Measurements from ENCODE around the gene WDFY2. TPM values are rescaled to one million over a fixed set of nuclear protein-coding genes. Genes with fewer than 3 reads are reported as not detected.
A peak's percentile ranks its signal among the peaks of the same experiment; 100 is the strongest.

The WDFY2 gene, protein sequence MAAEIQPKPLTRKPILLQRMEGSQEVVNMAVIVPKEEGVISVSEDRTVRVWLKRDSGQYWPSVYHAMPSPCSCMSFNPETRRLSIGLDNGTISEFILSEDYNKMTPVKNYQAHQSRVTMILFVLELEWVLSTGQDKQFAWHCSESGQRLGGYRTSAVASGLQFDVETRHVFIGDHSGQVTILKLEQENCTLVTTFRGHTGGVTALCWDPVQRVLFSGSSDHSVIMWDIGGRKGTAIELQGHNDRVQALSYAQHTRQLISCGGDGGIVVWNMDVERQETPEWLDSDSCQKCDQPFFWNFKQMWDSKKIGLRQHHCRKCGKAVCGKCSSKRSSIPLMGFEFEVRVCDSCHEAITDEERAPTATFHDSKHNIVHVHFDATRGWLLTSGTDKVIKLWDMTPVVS
- 29.0 and 31.1 TPM in 2 replicates for total RNA-seq (2021; fragmentation: NEBNext Ultra II Directional; extraction: Animal tissue kit (Norgen Biotek cat#: 25700))
- polyA plus RNA-seq (2011; rRNA removed): 13.5 and 13.9 TPM in 2 replicates
- 18.9 TPM for polyA plus RNA-seq (2011; cell fraction: cytosol; rRNA removed)
- 36.9 TPM for polyA plus RNA-seq (2011; cell fraction: nucleus; rRNA removed)
- 16.2 to 20.8 TPM (median 18.3 TPM) in 4 replicates for polyA plus RNA-seq (2012, experiment 1 of 2)
- 5.1 TPM for polyA plus RNA-seq (2012, experiment 2 of 2)
- 15.5 TPM for polyA plus RNA-seq (2013, experiment 1 of 2)
- polyA plus RNA-seq (2013, experiment 2 of 2): 14.5 TPM
- 38.2 and 40.9 TPM in 2 replicates for polyA minus RNA-seq (2011; rRNA and poly(A)+ RNA removed)
- 16.6 TPM for polyA minus RNA-seq (2011; cell fraction: cytosol; rRNA and poly(A)+ RNA removed)
- polyA minus RNA-seq (2011; cell fraction: nucleus; rRNA and poly(A)+ RNA removed): 60.5 TPM
- long read RNA-seq, experiment 1, full-length matches to known transcripts: 8 of 35 reads
- long read RNA-seq, experiment 1, partial matches to known transcripts: 6 of 35 reads
- long read RNA-seq, experiment 1, other reads (novel, unspliced or antisense): 21 of 35 reads
- long read RNA-seq, experiment 2, partial matches to known transcripts: 1 of 8 reads
- long read RNA-seq, experiment 2, other reads (novel, unspliced or antisense): 6 of 8 reads

DNA sequence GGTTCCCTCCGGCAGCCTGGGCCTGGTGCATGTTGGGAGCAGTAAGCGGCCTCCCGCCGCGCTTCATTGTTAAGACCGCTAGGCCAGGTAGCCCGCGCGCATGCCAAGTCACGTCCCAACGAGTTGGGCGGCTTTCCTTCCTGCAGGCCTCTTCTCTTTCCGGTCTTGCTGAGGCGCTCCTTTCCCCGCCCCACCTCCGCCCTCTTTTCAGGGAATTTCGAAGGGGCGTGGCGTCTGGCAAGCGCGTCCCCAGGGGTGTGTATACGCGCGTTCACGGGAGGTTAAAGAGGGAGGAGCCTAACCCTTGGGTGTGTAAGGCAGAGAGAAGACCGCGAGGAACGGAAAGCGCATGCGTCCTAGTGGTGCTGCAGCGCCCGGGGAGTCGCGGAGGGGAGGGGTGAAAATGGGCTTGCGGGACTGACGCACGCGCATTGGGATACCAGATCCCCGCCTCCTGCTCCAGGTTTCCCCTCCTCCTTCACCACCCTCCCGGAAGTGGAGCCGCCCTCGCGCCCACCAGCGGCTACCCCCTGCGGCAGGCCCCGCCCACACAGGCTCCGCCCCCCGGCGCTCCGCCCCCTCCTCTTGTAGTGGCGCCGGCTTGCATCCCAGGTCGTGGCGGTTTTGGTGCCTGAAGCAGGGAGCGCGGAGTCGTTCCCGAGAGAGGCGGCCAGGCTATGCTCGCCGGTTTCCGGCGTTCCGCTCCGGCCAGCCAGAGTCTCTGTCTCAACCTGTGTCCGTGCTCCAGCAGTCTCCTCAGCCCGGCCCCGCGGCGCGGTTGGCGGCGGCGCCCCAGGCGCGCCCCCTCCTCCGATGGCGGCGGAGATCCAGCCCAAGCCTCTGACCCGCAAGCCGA is at the start of gene WDFY2:
Gene WDFY2 (plus strand): TSS at position 588 of the 856 bp plus-strand sequence. CDS start 226 bp downstream, at position 814.
- H4K91ac ChIP-seq (replicated peaks; ENCODE audit: insufficient read length, low read length): no peak within 1 kb of the TSS
- peaks cover 9 to 42% of the 10 kb centered on the region in 2 experiments; a peak in 3 of 4 replicates for H3K79me2 ChIP-seq (ENCODE audit: control insufficient read depth in 1 of 2, insufficient read depth in 2 of 2, low read length in 2 of 2)
- ChIA-PET CTCF (ENCODE audit: partially characterized antibody) (no interaction called here), POLR2A (ENCODE audit: partially characterized antibody) (interaction anchor here (0.8 to 3.1 kb wide), 7 partner anchors 13 to 183 kb away, joined by 3 to 30 read pairs (median 4); partner anchors contain the start of gene INTS6)
- peak within 1 kb of the TSS; percentile 76 to 94 (median 92) for H3K4me3 ChIP-seq (ENCODE audit: extremely low read depth in 1 of 4, insufficient read depth in 2 of 4, low read depth in 3 of 4, low read length in 4 of 4)
- peak within 1 kb of the TSS; percentile 51 for H2BK120ac ChIP-seq (replicated peaks; ENCODE audit: low read depth, low read length)
- peak within 1 kb of the TSS; percentile 22 for H3K56ac ChIP-seq (replicated peaks; ENCODE audit: insufficient read length, low read depth, low read length)
- H3K79me1 ChIP-seq (ENCODE audit: low read depth, low read length): no peaks in the 10 kb centered on the region
- H2AK5ac ChIP-seq (ENCODE audit: low read depth, low read length): no peak within 1 kb of the TSS
- H3K23me2 ChIP-seq (ENCODE audit: low read depth, low read length): peaks cover 6% of the 10 kb centered on the region
- H3K9ac ChIP-seq (replicated peaks in 1 of 4; ENCODE audit: extremely low read depth in 1 of 4, low read depth in 3 of 4, low read length in 3 of 4): peak within 1 kb of the TSS; percentile 24 to 81 (median 68)
- peak within 1 kb of the TSS; percentile 84 for H3K18ac ChIP-seq (ENCODE audit: extremely low read depth, low read length)
- no peak within 1 kb of the TSS for H2BK20ac ChIP-seq (ENCODE audit: low read length)
- peaks cover 3 to 4% of the 10 kb centered on the region in 2 experiments for H4K20me1 ChIP-seq (replicated peaks in 1 of 2; ENCODE audit: control insufficient read depth in 1 of 2, insufficient read depth in 2 of 2, low read length in 2 of 2)
- H3K9me3 ChIP-seq (ENCODE audit: insufficient read depth in 2 of 2, low read depth in 1 of 2, low read length in 1 of 2): no peaks in the 10 kb centered on the region
- WGBS, 2 experiments (ENCODE audit: extremely low coverage in 1 of 2, insufficient coverage in 1 of 2, insufficient read length in 1 of 2, insufficient replicate concordance in 2 of 2, low coverage in 1 of 2, low lambda C conversion rate in 2 of 2, missing lambda C conversion rate in 1 of 2): 2% methylated on average over 51 of the region's 81 CpGs; no CpG with 5 or more reads in 1 of the 2 experiments
- H3K4me1 ChIP-seq (replicated peaks in 1 of 4; ENCODE audit: control insufficient read depth in 3 of 4, insufficient read depth in 4 of 4, low read length in 3 of 4): peaks cover 3 to 17% (median 9%) of the 10 kb centered on the region in 4 experiments; a peak in 6 of 7 replicates
- no peak within 1 kb of the TSS for H2BK12ac ChIP-seq (ENCODE audit: low read depth, low read length)
- H4K5ac ChIP-seq (ENCODE audit: insufficient read length, low read depth, low read length): peak within 1 kb of the TSS; percentile 84
- H2BK15ac ChIP-seq (ENCODE audit: low read length): no peak within 1 kb of the TSS; the same call in 1 of the 2 replicates
- H4K8ac ChIP-seq (ENCODE audit: extremely low read depth, insufficient read depth, low read length): peak within 1 kb of the TSS; percentile 94
- FAIRE-seq: peak; percentile 86
- H3K4me2 ChIP-seq (ENCODE audit: insufficient read depth in 1 of 2, low read depth in 2 of 2, low read length in 2 of 2): peak within 1 kb of the TSS; percentile 73 to 84
- peak within 1 kb of the TSS; percentile 27 for H3K4ac ChIP-seq (replicated peaks; ENCODE audit: insufficient read length, low read depth, low read length)
- H2AFZ ChIP-seq (ENCODE audit: low read length): peak within 1 kb of the TSS; percentile 80
- peak within 1 kb of the TSS; percentile 86 for H3K27ac ChIP-seq (ENCODE audit: low read depth, low read length)
- no peaks in the 10 kb centered on the region for H3K36me3 ChIP-seq (ENCODE audit: control insufficient read depth in 2 of 4, insufficient read depth in 4 of 4, low read length in 3 of 4)
- H3K14ac ChIP-seq (ENCODE audit: insufficient read length): no peak within 1 kb of the TSS
- H3K23ac ChIP-seq (ENCODE audit: insufficient read length): no peak within 1 kb of the TSS
- peak; percentile 100 for DNase-seq (ENCODE audit: low read depth in 1 of 2, low spot score in 2 of 2)
- H3K27me3 ChIP-seq (replicated peaks in 1 of 4; ENCODE audit: control insufficient read depth in 3 of 4, extremely low read depth in 1 of 4, insufficient read depth in 3 of 4, low read length in 3 of 4): no peaks in the 10 kb centered on the region
- H2BK5ac ChIP-seq (ENCODE audit: low read depth, low read length): peak within 1 kb of the TSS; percentile 63
- no peak for TF ChIP-seq ZNF274 (IDR thresholded peaks at IDR 0.05; ENCODE audit: borderline replicate concordance, extremely low read depth, low read length)
- peak; percentile 5; the same call in 1 of the 2 replicates for TF ChIP-seq TEAD4 (IDR thresholded peaks at IDR 0.05; ENCODE audit: low read depth, low read length)
- TF ChIP-seq TAF1 (IDR thresholded peaks at IDR 0.05; ENCODE audit: low read depth, low read length): peak; percentile 87
- no peak; the same call in 1 of the 2 replicates for TF ChIP-seq MAFK (IDR thresholded peaks at IDR 0.05; ENCODE audit: low read depth, low read length)
- peak; percentile 90 for TF ChIP-seq PHF8 (conservative IDR thresholded peaks at IDR 0.05; ENCODE audit: low read depth, low read length)
- no peak for TF ChIP-seq ASH2L (IDR thresholded peaks at IDR 0.05; ENCODE audit: low read length)
- TF ChIP-seq NANOG (IDR thresholded peaks at IDR 0.05; ENCODE audit: insufficient read depth, low read depth, low read length, poor library complexity, severe bottlenecking): peak; percentile 76

Data from H1 (cell line).